Type B pancreatic cell (in vitro differentiated cells): ENCODE results near the gene NUDT3. TPM values are rescaled to one million over a fixed set of nuclear protein-coding genes. Genes with fewer than 3 reads are reported as not detected.
A peak's percentile ranks its signal among the peaks of the same experiment; 100 is the strongest.

Source experiments
- DNase-seq: peaks from one replicate; pipeline ENCODE4 v3.0.0; 2021; ENCODE audit warnings: mixed read lengths; ENCODE audit not compliant: unreplicated experiment; ENCODE audit errors: extremely low spot score
- H3K27ac Mint-ChIP-seq: 2 replicates; pipeline ENCODE4 v1.8.0; 2021; ENCODE audit warnings: mild to moderate bottlenecking, mixed read lengths
- H3K27me3 Mint-ChIP-seq: 2 replicates; pipeline ENCODE4 v1.8.0; 2021; ENCODE audit warnings: mixed read lengths
- H3K36me3 Mint-ChIP-seq: 2 replicates; pipeline ENCODE4 v1.8.0; 2021; ENCODE audit warnings: mixed read lengths
- H3K4me1 Mint-ChIP-seq: one replicate; pipeline ENCODE4 v1.8.0; 2021; ENCODE audit warnings: mixed read lengths; ENCODE audit not compliant: unreplicated experiment
- H3K4me3 Mint-ChIP-seq: 2 replicates; pipeline ENCODE4 v1.8.0; 2021; ENCODE audit warnings: mild to moderate bottlenecking, mixed read lengths
- H3K9me3 Mint-ChIP-seq: 2 replicates; pipeline ENCODE4 v1.8.0; 2021; ENCODE audit warnings: mixed read lengths
- CTCF ChIP-seq: fragments of 200-600 bp; sonication (generic); conservative IDR thresholded peaks from 2 replicates; pipeline ENCODE4 v1.5.0; 2021; ENCODE audit warnings: antibody characterized with exemption, mild to moderate bottlenecking
- total RNA-seq: library from RNA; stranded (reverse); gene quantifications from 2 replicates; pipeline ENCODE4 v1.2.1, GENCODE V29; 2021; ENCODE audit warnings: low replicate concordance

NUDT3 gene
- total RNA-seq, 1 donor from 2014 or later, result 31.9 TPM

DNA sequence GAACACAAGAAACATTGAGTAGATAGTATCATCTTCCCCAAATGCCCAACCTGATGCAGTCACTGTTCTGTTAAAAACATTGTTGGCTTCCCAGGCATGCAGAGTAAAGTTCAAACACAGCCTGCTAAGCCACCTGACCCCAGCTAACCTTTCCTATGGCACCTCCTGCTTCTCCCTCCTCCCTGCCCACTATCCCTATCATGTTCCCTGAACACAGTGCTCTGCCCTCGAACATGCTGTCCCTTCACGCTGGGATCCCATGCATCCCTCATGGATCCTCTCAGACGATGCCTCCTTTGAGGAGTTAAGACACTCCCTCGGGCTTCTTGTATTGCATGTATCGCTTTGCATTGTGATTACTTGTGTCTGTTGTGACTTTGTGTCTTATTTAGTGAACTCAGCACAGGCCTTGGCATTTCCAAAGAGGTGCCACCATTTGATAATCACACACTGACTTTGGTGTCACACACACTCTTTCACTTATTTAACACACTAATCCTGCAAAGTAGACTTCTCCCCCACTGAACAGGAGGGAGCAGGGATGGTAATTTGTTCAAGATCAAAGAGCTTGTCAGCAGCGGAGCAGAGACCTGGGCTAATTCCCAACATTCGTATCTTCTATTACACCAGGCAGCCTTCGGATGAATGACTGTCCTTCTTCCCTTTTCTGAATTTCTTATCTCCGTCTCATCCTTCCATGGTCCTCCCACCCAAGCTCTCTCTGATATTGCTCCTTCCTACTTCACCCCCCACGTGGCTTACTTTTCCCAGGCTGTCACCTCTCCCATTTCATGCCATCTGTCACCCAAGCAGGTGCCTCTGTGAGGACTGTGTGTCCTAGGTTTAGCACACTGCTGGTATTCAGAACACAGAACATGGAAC, 115.3 kb downstream of the NUDT3 start:
- H3K36me3 Mint-ChIP-seq, result peaks cover 6% of the 10 kb centered on the region
- TF ChIP-seq CTCF, result no peak
- H3K27me3 Mint-ChIP-seq, result no peaks in the 10 kb centered on the region
- peaks cover 11% of the 10 kb centered on the region for H3K4me1 Mint-ChIP-seq
- peak overlapping the region; percentile 7 for H3K27ac Mint-ChIP-seq
- no peaks in the 10 kb centered on the region for H3K9me3 Mint-ChIP-seq
- no peak overlapping the region for H3K4me3 Mint-ChIP-seq
- DNase-seq, result no peak

DNA sequence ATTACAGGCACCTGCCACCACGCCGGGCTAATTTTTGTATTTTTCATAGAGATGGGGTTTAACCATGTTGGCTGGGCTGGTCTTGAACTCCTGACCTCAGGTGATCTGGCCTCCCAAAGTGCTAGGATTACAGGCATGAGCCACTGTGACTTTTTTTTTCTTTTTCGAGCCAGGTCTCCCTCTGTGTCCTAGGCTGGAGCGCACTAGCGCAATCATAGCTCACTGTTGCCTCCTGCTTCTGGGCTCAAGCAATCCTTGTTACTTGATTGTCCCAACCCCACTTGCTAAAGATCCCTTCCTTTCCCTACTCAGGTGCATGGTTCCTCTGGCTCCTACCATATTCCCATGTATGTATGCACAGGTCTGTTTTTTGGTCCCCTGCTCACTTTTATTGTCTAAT, 116.3 kb downstream of the NUDT3 start:
- no peak for DNase-seq
- Mint-ChIP-seq H3K9me3 (no peaks in the 10 kb centered on the region), H3K27ac (peak overlapping the region; percentile 7), H3K27me3 (no peaks in the 10 kb centered on the region), H3K36me3 (peaks cover 3% of the 10 kb centered on the region), H3K4me1 (peaks cover 11% of the 10 kb centered on the region), H3K4me3 (no peak overlapping the region)
- no peak for TF ChIP-seq CTCF

- Mint-ChIP-seq H3K27ac (no peak overlapping the region), H3K4me1 (peaks cover 11% of the 10 kb centered on the region), H3K4me3 (no peak overlapping the region)
Measured at GRCh38 chr6:34275128-34275804, 117.2 kb downstream of the NUDT3 start.

GRCh38 chr6:34274129-34274528, 118.3 kb downstream of the NUDT3 start:
- H3K4me3 Mint-ChIP-seq, result no peak overlapping the region
- no peaks in the 10 kb centered on the region for H3K9me3 Mint-ChIP-seq
- no peak overlapping the region for H3K27ac Mint-ChIP-seq
- H3K27me3 Mint-ChIP-seq, result no peaks in the 10 kb centered on the region
- no peaks in the 10 kb centered on the region for H3K36me3 Mint-ChIP-seq
- peaks cover 11% of the 10 kb centered on the region for H3K4me1 Mint-ChIP-seq
- no peak for DNase-seq
- TF ChIP-seq CTCF, result no peak

More at GRCh38 chr6:34275128-34275804, 117.2 kb downstream of the NUDT3 start:
- no peak for DNase-seq
- H3K27me3 Mint-ChIP-seq, result no peaks in the 10 kb centered on the region
- TF ChIP-seq CTCF, result no peak
- H3K36me3 Mint-ChIP-seq, result no peaks in the 10 kb centered on the region
- H3K9me3 Mint-ChIP-seq, result no peaks in the 10 kb centered on the region

- H3K27ac Mint-ChIP-seq, result no peak overlapping the region
- TF ChIP-seq CTCF, result no peak
- H3K36me3 Mint-ChIP-seq, result no peaks in the 10 kb centered on the region
- no peaks in the 10 kb centered on the region for H3K9me3 Mint-ChIP-seq
- DNase-seq, result no peak
- H3K4me3 Mint-ChIP-seq, result no peak overlapping the region
- H3K27me3 Mint-ChIP-seq, result no peaks in the 10 kb centered on the region
- peaks cover 11% of the 10 kb centered on the region for H3K4me1 Mint-ChIP-seq
Measured at GRCh38 chr6:34273242-34273805, 119.1 kb downstream of the NUDT3 start.
